SH-SY5Y (cell line): ENCODE data around the gene TTC33.

ENCODE experiments used
- GATA2 ChIP-seq: IDR thresholded peaks from 2 replicates; pipeline ENCODE4 v1.6.1; 2011; ENCODE audit warnings: mild to moderate bottlenecking, low read depth, low read length
- GATA3 ChIP-seq: IDR thresholded peaks from 2 replicates; pipeline ENCODE4 v1.6.1; 2011; ENCODE audit warnings: low read depth, mild to moderate bottlenecking, low read length, moderate library complexity

DNA sequence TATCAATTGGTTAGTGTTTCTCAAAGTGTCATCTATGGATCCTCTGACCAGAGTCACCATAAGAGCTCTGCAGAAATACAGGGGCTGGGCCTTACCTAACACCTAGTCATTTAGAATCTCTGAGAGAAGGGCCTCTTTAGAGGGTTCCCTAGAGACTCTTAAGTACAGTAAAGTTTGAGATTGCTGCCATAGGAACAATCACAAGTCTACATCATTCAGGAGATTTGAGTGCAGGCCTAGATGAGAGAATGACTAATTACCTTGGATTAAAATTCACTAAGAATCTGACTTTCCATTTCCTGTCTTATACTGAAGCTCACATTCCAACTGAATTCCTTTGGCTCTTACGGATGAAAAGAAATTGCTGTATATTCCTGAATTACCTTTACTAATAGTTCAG lies 258.2 kb downstream of the TTC33 start:
- TF ChIP-seq GATA2 (no peak), GATA3 (no peak)
